HUES64 (cell line): ENCODE results near the gene MYADM. TPM values are rescaled to one million over a fixed set of nuclear protein-coding genes. Genes with fewer than 3 reads are reported as not detected.
"Not testable (repeated sequence)": the region's sequence is repeated elsewhere in the genome, so short reads cannot be mapped to it uniquely, and the experiment has no call there.

Experiments
- H3K27ac ChIP-seq: 2 replicates; pipeline ENCODE4 v1.7.0; 2013; ENCODE audit warnings: low read depth, low read length, inconsistent platforms
- H3K27me3 ChIP-seq: 2 replicates; pipeline ENCODE4 v1.6.1; 2013; ENCODE audit warnings: mild to moderate bottlenecking, low read length; ENCODE audit not compliant: insufficient read depth
- H3K36me3 ChIP-seq: 2 replicates; pipeline ENCODE4 v1.6.1; 2013; ENCODE audit warnings: mild to moderate bottlenecking, low read length; ENCODE audit not compliant: insufficient read depth
- H3K4me1 ChIP-seq: 2 replicates; pipeline ENCODE4 v1.6.1; 2013; ENCODE audit warnings: mild to moderate bottlenecking, low read length, moderate library complexity; ENCODE audit not compliant: insufficient read depth
- H3K4me3 ChIP-seq: 2 replicates; pipeline ENCODE4 v1.5.1; 2013; ENCODE audit warnings: mild to moderate bottlenecking, low read length, moderate library complexity
- H3K9ac ChIP-seq: 2 replicates; pipeline ENCODE4 v1.6.1; 2013; ENCODE audit warnings: mild to moderate bottlenecking, low read depth, low read length
- H3K9me3 ChIP-seq: 2 replicates; pipeline ENCODE4 v1.6.1; 2013; ENCODE audit warnings: low read depth, low read length; ENCODE audit not compliant: insufficient read depth
- WGBS: fragments of 150-250, 120-280 bp; methylation state at CpG from one replicate; pipeline ENCODE4 v1.1.7; 2013; ENCODE audit warnings: missing lambda C conversion rate; 5-methylcytosine and 5-hydroxymethylcytosine counted together
- polyA plus RNA-seq, 2 experiments: library from polyadenylated mRNA; stranded (reverse); fragments of 50-300 nt; gene quantifications; one replicate each; pipeline ENCODE4 v1.2.3, GENCODE V29; 2013

The MYADM gene, protein sequence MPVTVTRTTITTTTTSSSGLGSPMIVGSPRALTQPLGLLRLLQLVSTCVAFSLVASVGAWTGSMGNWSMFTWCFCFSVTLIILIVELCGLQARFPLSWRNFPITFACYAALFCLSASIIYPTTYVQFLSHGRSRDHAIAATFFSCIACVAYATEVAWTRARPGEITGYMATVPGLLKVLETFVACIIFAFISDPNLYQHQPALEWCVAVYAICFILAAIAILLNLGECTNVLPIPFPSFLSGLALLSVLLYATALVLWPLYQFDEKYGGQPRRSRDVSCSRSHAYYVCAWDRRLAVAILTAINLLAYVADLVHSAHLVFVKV
- 40.2 TPM for polyA plus RNA-seq (2013, experiment 1 of 2)
- polyA plus RNA-seq (2013, experiment 2 of 2), result 49.6 TPM

- Histone ChIP-seq H3K4me3 (peak within 1 kb of the TSS; percentile 95), H3K27ac (peak within 1 kb of the TSS; percentile 99)
These were observed at the start of gene MYADM for GRCh38 chr19:53867225-53868090. MYADM (plus strand) TSS chr19:53867883; CDS start chr19:53873530, 5,647 bp downstream.

DNA sequence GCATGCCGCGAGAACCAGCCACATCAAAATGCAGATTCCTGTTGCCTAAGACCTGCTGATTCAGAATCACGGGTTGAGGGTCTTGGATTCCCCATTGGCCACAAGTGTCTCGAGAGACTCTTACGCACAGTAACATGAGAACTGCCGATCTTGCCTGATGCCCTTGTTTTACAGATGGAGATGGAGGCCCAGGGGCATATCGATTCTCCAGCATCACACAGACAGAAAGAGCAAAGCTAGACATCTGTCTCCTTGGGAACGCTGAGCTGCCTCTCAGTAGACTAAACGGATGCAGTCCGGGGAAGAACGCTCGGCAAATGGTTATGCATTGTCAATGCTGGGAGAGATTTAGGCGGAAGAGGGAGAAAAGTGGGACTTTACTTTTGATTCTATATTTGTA lies 48.9 kb upstream of the MYADM start:
- Histone ChIP-seq H3K36me3 (no peaks in the 10 kb centered on the region), H3K4me3 (no peak overlapping the region), H3K9ac (no peak overlapping the region), H3K4me1 (no peaks in the 10 kb centered on the region), H3K27ac (no peak overlapping the region), H3K9me3 (no peaks in the 10 kb centered on the region), H3K27me3 (no peaks in the 10 kb centered on the region)
- 92% methylated on average over 13 of the region's 13 CpGs for WGBS

More at GRCh38 chr19:53867225-53868090, at the start of gene MYADM:
- Histone ChIP-seq H3K9me3 (no peaks in the 10 kb centered on the region), H3K9ac (peak within 1 kb of the TSS; percentile 98), H3K36me3 (peaks cover 12% of the 10 kb centered on the region), H3K4me1 (peaks cover 10% of the 10 kb centered on the region), H3K27me3 (no peaks in the 10 kb centered on the region)
- under 1% methylated on average over 27 of the region's 37 CpGs for WGBS

DNA sequence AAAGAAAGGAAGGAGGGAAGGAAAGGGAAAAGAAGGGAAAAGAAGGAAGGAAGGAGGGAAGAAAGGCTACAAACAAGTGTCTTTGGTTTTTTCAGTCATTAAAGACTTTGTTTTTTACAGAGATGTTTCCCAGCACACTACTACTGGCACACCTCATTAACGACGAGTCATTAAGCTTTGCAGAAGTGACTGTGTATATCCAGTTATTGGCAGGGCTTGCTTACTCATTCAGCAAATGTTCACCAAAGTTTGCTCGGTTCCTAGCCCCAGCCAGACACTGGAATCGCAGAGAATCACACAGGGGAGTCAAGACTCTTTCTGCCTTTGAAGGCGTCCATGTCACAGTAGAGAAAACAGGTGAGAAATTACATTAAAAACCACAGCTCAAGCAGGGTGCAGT lies 47.8 kb upstream of the MYADM start:
- WGBS, result 92% methylated on average over 5 of the region's 5 CpGs
- Histone ChIP-seq H3K4me1 (no peaks in the 10 kb centered on the region), H3K36me3 (no peaks in the 10 kb centered on the region), H3K27me3 (no peaks in the 10 kb centered on the region), H3K4me3 (no peak overlapping the region), H3K9me3 (no peaks in the 10 kb centered on the region), H3K27ac (no peak overlapping the region), H3K9ac (no peak overlapping the region)

DNA sequence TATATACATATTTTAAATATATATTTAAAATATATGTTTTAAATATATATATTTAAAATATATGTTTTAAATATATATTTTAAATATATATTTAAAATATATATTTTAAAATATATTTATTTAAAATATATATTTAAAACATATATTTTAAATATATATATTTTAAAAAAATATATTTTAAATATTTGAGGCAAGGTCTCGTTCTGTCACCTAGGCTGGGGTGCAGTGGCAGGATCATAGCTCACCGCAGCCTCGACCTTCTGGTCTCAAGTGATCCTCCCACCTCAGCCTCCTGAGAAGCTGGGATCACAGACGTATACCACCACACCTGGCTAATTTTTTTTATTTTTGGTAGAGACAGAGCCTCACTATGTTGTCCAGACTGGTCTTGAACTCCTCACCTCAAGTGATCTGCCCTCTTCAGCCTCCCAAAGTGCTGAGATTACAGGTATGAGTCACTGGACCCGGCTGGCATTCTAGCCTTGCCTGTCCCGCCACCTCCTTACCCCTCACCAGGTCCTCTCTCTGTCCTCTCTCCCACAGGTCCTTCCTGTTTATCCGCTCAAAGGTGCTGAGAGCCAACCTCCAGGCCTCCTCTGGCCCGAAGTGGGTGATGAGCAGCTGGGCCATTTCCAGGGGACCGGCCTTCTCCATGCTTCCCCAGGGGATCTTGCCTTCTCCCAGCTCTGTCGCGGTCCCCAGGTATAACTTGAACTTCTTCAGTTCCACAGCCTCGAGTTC lies 44.1 kb upstream of the MYADM start:
- Histone ChIP-seq H3K9me3 (no peaks in the 10 kb centered on the region), H3K9ac (0 out of 2 replicates have a peak overlapping the region, but pooled peaks have one; percentile 47), H3K36me3 (no peaks in the 10 kb centered on the region), H3K4me1 (no peaks in the 10 kb centered on the region), H3K4me3 (no peak overlapping the region), H3K27me3 (no peaks in the 10 kb centered on the region), H3K27ac (no peak overlapping the region)
- WGBS, result 93% methylated on average over 12 of the region's 12 CpGs

- Histone ChIP-seq H3K9me3 (no peaks in the 10 kb centered on the region), H3K27ac (no peak within 1 kb of the TSS), H3K4me1 (no peaks in the 10 kb centered on the region), H3K4me3 (no peak within 1 kb of the TSS), H3K27me3 (no peaks in the 10 kb centered on the region), H3K9ac (peak within 1 kb of the TSS; percentile 47; the same call in 1 of the 2 replicates), H3K36me3 (no peaks in the 10 kb centered on the region)
- 88% methylated on average over 11 of the region's 14 CpGs for WGBS
These were observed 43.5 kb upstream of the MYADM start, which contains the start of gene NLRP12 for GRCh38 chr19:53824134-53824611. NLRP12 (minus strand) TSS chr19:53824314; CDS start chr19:53824174, 140 bp downstream.

DNA sequence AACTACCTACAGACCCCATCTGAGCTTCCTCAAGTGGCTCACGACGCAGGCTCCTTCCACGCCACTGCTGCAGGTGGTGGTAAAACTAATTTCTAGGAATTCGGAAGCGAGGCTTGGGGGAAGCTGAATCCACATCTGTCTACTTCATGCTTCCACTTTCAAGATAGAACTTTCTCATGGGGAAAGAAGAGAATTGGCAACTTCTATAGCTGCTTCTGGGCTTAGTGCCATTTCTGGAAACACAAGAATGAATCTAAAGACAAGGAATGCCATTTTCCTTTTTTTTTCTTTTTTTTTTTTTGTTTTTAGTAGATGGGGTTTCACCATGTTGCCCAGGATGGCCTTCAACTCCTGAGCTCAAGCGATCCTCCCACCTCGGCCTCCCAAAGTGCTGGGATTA lies 40.8 kb upstream of the MYADM start:
- Histone ChIP-seq H3K4me3 (no peak overlapping the region), H3K27me3 (no peaks in the 10 kb centered on the region; the same call in 1 of the 2 replicates), H3K9ac (no peak overlapping the region), H3K4me1 (peaks cover 6% of the 10 kb centered on the region; the same call in 1 of the 2 replicates), H3K9me3 (no peaks in the 10 kb centered on the region), H3K27ac (no peak overlapping the region), H3K36me3 (no peaks in the 10 kb centered on the region)
- WGBS, result 91% methylated on average over 7 of the region's 7 CpGs

DNA sequence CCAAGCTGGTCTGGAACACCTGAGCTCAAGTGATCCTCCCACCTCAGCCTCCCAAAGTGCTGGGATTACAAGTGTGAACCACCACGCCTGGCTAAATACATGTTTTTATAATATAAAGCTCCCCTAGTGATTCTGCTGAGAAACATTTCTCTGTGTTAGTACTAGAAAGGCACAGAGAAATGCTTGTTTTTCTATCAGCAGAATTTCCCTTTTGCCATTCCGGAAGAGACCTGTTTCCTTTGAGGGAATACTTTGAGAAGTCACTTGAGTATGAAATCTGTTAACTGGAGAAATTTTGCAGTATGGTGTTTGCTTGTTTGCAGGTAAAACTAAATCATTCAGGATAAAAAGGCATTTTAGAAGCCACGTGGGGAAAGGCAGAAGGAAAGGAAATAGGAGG lies 39.2 kb upstream of the MYADM start:
- Histone ChIP-seq H3K27ac (no peak overlapping the region), H3K9ac (no peak overlapping the region), H3K4me1 (peaks cover 10% of the 10 kb centered on the region), H3K4me3 (no peak overlapping the region), H3K27me3 (no peaks in the 10 kb centered on the region; the same call in 1 of the 2 replicates), H3K36me3 (peaks cover under 1% of the 10 kb centered on the region; the same call in 1 of the 2 replicates), H3K9me3 (no peaks in the 10 kb centered on the region)
- WGBS, result 81% methylated on average over 2 of the region's 3 CpGs

DNA sequence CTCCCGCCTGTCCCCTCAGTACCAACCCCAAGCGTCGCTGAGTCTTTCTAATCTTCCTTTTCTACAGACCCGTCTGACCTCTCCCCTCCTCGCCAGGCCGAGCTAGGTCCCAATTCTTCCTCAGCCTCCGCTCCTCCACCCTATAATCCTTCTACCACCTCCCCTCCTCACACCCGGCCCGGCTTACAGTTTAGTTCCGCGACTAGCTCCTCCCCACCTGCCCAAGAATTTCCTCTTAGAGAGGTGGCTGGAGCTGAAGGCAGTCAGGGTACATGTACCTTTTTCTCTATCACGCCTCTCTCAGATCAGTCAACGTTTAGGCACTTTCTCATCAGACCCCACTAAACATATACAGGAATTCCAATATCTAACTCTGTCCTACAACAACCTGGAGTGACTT lies 34.8 kb upstream of the MYADM start:
- H3K27me3 ChIP-seq, H3K36me3 ChIP-seq, H3K9me3 ChIP-seq: not testable (repeated sequence)
- H3K9ac ChIP-seq, result peak overlapping the region; percentile 83
- H3K4me1 ChIP-seq, result peaks cover 15% of the 10 kb centered on the region
- H3K4me3 ChIP-seq, result peak overlapping the region; percentile 69
- peak overlapping the region; percentile 84; the same call in 1 of the 2 replicates for H3K27ac ChIP-seq
- under 1% methylated on average over 13 of the region's 13 CpGs for WGBS

- H3K4me3 ChIP-seq, H3K36me3 ChIP-seq, H3K27me3 ChIP-seq, H3K9me3 ChIP-seq: not testable (repeated sequence)
- peak overlapping the region; percentile 22; the same call in 1 of the 2 replicates for H3K9ac ChIP-seq
- WGBS, result 59% methylated on average over 4 of the region's 5 CpGs
- H3K27ac ChIP-seq, result peak overlapping the region; percentile 89
- H3K4me1 ChIP-seq, result peaks cover 11% of the 10 kb centered on the region
These were observed 29.2 kb upstream of the MYADM start for GRCh38 chr19:53838446-53838845.

GRCh38 chr19:53840241-53840640 lies 27.4 kb upstream of the MYADM start:
- 95% methylated on average over 11 of the region's 12 CpGs for WGBS
- H3K9me3 ChIP-seq, H3K36me3 ChIP-seq, H3K27ac ChIP-seq, H3K27me3 ChIP-seq, H3K4me3 ChIP-seq, H3K9ac ChIP-seq: not testable (repeated sequence)
- H3K4me1 ChIP-seq, result peaks cover 11% of the 10 kb centered on the region
